ENCODE results near the gene ZCCHC7. TPM values are rescaled to one million over a fixed set of nuclear protein-coding genes. Genes with fewer than 3 reads are reported as not detected.

ZCCHC7 gene
- total and polyA plus RNA-seq, 9 of the 15 experiments (the other 6 are each of a cell fraction or from before 2014, with no cell fraction given) = 34.1 to 68.9 (median 48.8) TPM

GRCh38 chr9:37119907-37120842 lies at the start of gene ZCCHC7 (continued):
- TF ChIP-seq HBP1 (CRISPR knock-in tag; IDR thresholded peaks at IDR 0.05) = peak; percentile 73
- TF ChIP-seq PHB2 (IDR thresholded peaks at IDR 0.05; ENCODE audit: low read depth) = no peak
- TF ChIP-seq ZC3H4 (CRISPR knock-in tag; IDR thresholded peaks at IDR 0.05; ENCODE audit: borderline replicate concordance) = peak; percentile 95
- TF ChIP-seq NFIC (IDR thresholded peaks at IDR 0.05) = peak; percentile 47
- peak; percentile 99 for TF ChIP-seq RBFOX2 (IDR thresholded peaks at IDR 0.05; ENCODE audit: low read depth, low read length)
- no peak for TF ChIP-seq SRSF1 (IDR thresholded peaks at IDR 0.05; ENCODE audit: low read depth, low read length)
- 0 out of 2 replicates have a peak, but pooled peaks have one; percentile 61 for TF ChIP-seq THAP7 (CRISPR knock-in tag; IDR thresholded peaks at IDR 0.05)
- peak; percentile 95 for TF ChIP-seq CBFB (CRISPR knock-in tag; IDR thresholded peaks at IDR 0.05)
- TF ChIP-seq ZNF280B (CRISPR knock-in tag; IDR thresholded peaks at IDR 0.05) = no peak
- no peak for TF ChIP-seq COPS2 (conservative IDR thresholded peaks at IDR 0.05)
- TF ChIP-seq HDAC1 (IDR thresholded peaks at IDR 0.05) = peak in 1 of 2 experiments; percentile 97; a peak in 2 of 4 replicates
- TF ChIP-seq HDAC3 (IDR thresholded peaks at IDR 0.05; ENCODE audit: borderline replicate concordance, partially characterized antibody) = no peak
- peak; percentile 95 for TF ChIP-seq SUPT5H (IDR thresholded peaks at IDR 0.05)
- TF ChIP-seq RFX7 (CRISPR knock-in tag; IDR thresholded peaks at IDR 0.05) = no peak
- peak; percentile 57; the same call in 1 of the 2 replicates for TF ChIP-seq ZNF436 (CRISPR knock-in tag; IDR thresholded peaks at IDR 0.05)
- TF ChIP-seq STAT5B (CRISPR knock-in tag; IDR thresholded peaks at IDR 0.05) = no peak
- TF ChIP-seq, protein P1, sequence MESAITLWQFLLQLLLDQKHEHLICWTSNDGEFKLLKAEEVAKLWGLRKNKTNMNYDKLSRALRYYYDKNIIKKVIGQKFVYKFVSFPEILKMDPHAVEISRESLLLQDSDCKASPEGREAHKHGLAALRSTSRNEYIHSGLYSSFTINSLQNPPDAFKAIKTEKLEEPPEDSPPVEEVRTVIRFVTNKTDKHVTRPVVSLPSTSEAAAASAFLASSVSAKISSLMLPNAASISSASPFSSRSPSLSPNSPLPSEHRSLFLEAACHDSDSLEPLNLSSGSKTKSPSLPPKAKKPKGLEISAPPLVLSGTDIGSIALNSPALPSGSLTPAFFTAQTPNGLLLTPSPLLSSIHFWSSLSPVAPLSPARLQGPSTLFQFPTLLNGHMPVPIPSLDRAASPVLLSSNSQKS (CRISPR knock-in tag; IDR thresholded peaks at IDR 0.05) = no peak
- TF ChIP-seq MED1 (CRISPR knock-in tag; IDR thresholded peaks at IDR 0.05; ENCODE audit: borderline replicate concordance) = 0 out of 2 replicates have a peak, but pooled peaks have one; percentile 80
- no peak for TF ChIP-seq HDAC6 (IDR thresholded peaks at IDR 0.05; ENCODE audit: low read depth, low read length)
- TF ChIP-seq E2F3 (CRISPR knock-in tag; IDR thresholded peaks at IDR 0.05) = peak; percentile 98
- TF ChIP-seq CREBBP (IDR thresholded peaks at IDR 0.05; ENCODE audit: low read depth, low read length) = no peak
- TF ChIP-seq HDGF (IDR thresholded peaks at IDR 0.05) = 0 out of 2 replicates have a peak, but pooled peaks have one; percentile 39
- TF ChIP-seq, protein P2, sequence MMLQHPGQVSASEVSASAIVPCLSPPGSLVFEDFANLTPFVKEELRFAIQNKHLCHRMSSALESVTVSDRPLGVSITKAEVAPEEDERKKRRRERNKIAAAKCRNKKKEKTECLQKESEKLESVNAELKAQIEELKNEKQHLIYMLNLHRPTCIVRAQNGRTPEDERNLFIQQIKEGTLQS (IDR thresholded peaks at IDR 0.05) = peak; percentile 59; the same call in 1 of the 2 replicates
- TF ChIP-seq, protein P2 (CRISPR knock-in tag; conservative IDR thresholded peaks at IDR 0.05) = peak; percentile 93
